Choroid plexus epithelial cell (primary cell): ENCODE results near the gene ZNF764.

Experiments
- DNase-seq: peaks from one replicate; pipeline ENCODE4 v3.0.0-alpha.2; 2010; ENCODE audit warnings: low read depth
- H3K4me3 ChIP-seq: 2 replicates; pipeline ENCODE4 v1.5.1; 2011; ENCODE audit warnings: low read depth, mild to moderate bottlenecking, control low read depth, low read length, moderate library complexity
- TF ChIP-seq, protein P1 (sequence below): conservative IDR thresholded peaks from 2 replicates; pipeline ENCODE4 v1.5.1; 2011; ENCODE audit warnings: low read depth, mild to moderate bottlenecking, control low read depth, inconsistent platforms, low read length, moderate library complexity

Gene ZNF764

GRCh38 chr16:30530163-30531037 is 27.8 kb downstream of the ZNF764 start:
- no peak overlapping the region for H3K4me3 ChIP-seq
- TF ChIP-seq, protein P1, sequence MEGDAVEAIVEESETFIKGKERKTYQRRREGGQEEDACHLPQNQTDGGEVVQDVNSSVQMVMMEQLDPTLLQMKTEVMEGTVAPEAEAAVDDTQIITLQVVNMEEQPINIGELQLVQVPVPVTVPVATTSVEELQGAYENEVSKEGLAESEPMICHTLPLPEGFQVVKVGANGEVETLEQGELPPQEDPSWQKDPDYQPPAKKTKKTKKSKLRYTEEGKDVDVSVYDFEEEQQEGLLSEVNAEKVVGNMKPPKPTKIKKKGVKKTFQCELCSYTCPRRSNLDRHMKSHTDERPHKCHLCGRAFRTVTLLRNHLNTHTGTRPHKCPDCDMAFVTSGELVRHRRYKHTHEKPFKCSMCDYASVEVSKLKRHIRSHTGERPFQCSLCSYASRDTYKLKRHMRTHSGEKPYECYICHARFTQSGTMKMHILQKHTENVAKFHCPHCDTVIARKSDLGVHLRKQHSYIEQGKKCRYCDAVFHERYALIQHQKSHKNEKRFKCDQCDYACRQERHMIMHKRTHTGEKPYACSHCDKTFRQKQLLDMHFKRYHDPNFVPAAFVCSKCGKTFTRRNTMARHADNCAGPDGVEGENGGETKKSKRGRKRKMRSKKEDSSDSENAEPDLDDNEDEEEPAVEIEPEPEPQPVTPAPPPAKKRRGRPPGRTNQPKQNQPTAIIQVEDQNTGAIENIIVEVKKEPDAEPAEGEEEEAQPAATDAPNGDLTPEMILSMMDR, result no peak
- no peak for DNase-seq

DNA sequence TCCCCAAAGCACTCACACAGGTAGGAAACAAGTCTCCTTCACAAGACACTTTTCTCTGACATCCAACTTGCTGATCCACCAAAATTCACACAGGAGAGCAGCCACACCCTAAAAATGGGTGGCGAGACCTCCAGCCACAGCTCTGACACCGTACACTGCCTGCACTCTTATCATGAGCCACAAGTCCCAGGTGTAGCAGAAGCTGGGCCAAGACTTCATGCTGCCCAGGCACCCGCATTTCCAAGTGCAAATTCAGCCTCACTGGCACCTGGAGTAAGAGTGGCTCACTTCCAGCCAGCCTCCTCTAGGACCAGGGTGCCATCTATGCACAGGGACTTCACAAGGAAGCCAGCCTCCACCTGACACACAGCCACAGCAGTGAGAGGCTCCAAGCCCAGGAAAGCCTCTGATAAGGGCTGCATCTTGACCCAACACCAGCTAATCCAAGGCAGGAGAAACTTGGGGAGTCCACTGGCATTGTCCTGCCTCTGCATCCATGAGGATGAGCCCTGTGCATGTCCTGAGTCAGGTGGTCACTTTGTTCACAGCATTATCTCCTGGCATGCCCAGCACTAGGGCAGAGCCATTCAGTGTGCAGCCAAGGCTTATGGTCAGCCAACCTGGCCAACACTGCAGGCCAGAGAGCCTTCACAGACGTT is 29.2 kb downstream of the ZNF764 start:
- DNase-seq, result no peak
- TF ChIP-seq, protein P1, result no peak
- no peak overlapping the region for H3K4me3 ChIP-seq

DNA sequence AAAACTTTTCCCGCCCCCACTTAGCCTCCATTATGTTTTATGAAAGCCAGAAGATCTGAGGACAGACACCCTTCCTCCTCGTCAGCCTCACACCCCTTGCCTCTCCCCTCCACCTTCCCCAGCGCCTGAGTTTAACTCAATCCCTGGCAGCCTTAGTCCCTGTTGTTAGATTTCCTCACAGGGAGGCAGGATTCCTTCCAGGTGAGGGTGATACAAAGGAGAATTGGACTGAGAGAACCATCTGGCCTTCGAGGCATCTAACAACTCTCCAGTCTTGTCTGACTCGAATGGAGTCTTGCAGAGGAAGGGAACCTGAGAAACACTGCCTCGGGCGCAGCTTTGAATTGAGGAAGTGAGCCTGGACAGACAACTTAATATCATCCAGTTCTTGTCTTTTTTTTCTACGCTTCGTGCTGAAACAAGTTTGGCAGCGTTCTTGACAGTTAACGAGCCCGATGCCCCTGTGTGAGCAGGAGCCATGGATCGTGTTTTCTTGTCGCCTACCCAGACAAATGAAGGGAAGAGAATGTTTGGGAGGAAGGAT is 30.5 kb downstream of the ZNF764 start:
- no peak for DNase-seq
- peak overlapping the region; percentile 34 for H3K4me3 ChIP-seq
- TF ChIP-seq, protein P1, result no peak

- peak; percentile 99 for DNase-seq
- TF ChIP-seq, protein P1, result peak; percentile 33
Measured at GRCh38 chr16:30526823-30527634, 31.1 kb downstream of the ZNF764 start.

DNA sequence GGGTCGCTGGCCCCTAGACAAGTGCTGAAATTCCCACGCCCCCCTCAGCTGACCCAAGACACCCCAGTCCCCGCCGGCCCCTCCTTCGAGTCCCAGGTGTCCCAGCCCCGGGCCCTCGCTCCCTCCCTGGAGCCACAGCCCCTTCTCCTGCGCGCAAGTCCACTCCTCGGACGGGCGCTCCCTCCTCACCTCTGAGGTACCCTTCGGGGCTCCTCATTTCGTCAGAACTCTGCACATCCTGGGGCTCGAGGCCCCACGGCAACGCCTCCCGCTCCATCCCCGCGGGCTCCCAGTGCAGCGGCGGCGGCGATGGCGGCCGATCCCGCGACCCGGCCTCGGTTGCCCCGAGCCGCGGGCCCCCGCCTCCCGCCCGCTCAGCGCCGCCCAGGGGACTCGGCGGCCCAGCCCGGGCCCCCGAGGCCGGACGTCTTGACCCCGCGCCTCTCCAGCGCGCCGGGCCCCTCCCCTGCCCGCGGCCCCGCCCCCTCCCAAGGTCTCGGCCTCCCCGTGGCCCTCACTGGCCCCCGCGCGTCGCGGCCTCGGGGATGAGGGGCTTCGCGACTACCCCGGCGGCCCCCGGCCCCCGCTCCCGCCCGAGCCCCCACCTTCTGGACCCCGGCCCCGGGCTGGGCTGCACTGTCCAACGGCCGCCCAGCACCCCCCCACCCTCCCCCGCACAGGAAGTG is 31.9 kb downstream of the ZNF764 start, which contains the start of gene ZNF768:
TSS of gene ZNF768 (minus strand) at position 430 of the 686 bp plus-strand sequence. CDS start at position 277, 153 bp downstream.
- peak; percentile 30 for DNase-seq
- TF ChIP-seq, protein P1, result no peak
- peak within 1 kb of the TSS; percentile 88 for H3K4me3 ChIP-seq

More at GRCh38 chr16:30526823-30527634, 31.1 kb downstream of the ZNF764 start:
- H3K4me3 ChIP-seq, result peak overlapping the region; percentile 88

- TF ChIP-seq, protein P1, result no peak
- peak overlapping the region; percentile 88 for H3K4me3 ChIP-seq
- DNase-seq, result no peak
Measured at GRCh38 chr16:30525844-30526136, 32.4 kb downstream of the ZNF764 start.
